Measurements from ENCODE around the gene CYSRT1. TPM values are rescaled to one million over a fixed set of nuclear protein-coding genes. Genes with fewer than 3 reads are reported as not detected.

Gene CYSRT1
- total RNA-seq, 4 donors from 2014 or later, result 0.34 TPM; not detected in 3

DNA sequence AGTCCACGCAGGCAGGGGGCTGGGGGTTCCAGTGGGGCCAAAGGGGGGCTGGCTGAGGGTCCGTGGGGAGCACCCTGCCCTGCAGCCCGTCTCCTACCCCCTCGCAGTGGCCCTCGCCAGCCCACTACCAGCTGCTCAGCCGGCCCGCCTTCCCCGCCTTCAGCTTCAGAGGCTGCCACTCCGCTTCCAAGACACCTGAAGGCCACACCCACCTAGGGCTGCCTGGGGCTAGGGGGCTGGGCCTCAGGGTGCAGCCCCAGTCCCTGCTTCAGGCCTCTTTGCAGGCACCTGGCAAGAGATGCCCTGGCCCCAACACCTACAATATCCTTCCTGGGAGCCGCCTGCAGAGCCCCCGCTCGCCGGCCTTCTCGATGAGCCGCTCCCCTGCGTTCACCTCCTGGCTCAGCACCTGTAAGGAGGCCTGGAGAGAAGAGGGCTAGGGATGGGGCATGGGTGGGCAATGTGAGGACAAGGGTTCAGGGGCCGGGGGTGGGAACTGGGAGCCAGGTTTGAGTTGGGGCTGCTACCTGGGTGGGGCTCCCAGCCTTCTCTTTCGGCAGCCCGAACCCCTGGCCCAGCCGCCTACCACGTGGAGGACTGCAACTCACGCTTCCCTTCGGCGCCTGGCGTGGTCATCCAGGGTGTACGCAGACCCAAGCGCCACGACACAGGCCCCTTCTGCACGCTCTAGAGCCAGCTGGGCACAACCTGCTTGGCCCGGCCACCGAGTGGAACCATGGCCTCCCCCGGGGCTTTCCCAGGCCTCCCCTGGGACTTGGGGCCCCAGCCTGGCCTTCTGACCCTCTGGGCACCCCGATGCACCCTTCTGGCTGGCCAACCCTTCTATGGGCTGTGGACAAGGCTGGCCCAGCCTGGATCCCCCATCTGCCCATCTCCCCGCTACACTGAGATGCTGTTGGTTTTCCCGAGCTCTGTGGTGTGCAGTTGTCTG is 27.9 kb downstream of the CYSRT1 start:
- TF ChIP-seq, protein P1, sequence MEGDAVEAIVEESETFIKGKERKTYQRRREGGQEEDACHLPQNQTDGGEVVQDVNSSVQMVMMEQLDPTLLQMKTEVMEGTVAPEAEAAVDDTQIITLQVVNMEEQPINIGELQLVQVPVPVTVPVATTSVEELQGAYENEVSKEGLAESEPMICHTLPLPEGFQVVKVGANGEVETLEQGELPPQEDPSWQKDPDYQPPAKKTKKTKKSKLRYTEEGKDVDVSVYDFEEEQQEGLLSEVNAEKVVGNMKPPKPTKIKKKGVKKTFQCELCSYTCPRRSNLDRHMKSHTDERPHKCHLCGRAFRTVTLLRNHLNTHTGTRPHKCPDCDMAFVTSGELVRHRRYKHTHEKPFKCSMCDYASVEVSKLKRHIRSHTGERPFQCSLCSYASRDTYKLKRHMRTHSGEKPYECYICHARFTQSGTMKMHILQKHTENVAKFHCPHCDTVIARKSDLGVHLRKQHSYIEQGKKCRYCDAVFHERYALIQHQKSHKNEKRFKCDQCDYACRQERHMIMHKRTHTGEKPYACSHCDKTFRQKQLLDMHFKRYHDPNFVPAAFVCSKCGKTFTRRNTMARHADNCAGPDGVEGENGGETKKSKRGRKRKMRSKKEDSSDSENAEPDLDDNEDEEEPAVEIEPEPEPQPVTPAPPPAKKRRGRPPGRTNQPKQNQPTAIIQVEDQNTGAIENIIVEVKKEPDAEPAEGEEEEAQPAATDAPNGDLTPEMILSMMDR (IDR thresholded peaks at IDR 0.05; ENCODE audit: low read depth), result no peak

DNA sequence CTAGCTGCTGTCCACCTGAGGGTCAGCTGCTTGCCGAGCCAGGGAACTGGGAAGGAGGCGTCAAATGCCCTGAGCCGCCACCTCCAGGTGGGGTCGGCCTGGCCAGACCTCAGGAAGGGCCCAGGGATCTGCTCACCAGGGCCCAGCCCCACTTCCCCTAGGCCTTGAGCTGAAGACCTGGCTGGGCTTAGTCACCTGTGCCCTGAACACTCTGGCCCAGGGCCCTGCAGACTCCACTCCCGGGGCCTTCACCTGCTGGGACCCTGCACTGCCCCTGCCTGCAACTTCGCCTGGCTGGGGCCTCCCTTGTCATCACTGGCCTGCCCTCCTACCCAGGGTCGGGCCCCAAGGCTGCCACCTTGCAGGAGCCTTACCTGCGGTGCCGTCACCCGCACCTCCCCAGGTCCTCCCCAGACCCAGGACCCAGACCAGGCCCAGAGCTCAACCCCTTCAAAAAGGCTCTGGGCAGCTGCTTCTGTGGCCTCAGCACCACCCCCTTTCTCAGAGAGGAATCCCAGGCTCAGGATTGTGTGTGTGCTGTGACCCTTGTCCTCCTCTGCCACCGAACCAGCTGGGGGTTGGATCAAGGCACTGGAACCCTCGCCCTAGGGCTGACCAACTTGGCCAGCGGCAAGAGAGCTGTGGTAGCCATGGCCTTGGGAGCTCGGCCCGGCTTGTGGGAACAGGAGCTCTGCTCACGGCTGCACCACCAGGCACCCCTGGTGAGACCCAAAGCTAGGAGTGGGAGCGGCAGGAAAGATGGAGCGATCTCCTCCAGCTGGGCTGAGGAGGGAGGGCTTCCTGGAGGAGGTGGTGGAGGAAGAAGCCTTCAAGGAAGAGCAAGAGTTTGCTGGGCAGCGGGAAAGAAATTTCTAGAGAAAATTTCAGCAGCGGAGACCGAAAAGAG is 29.0 kb downstream of the CYSRT1 start:
- TF ChIP-seq, protein P1 (IDR thresholded peaks at IDR 0.05; ENCODE audit: low read depth), result no peak

DNA sequence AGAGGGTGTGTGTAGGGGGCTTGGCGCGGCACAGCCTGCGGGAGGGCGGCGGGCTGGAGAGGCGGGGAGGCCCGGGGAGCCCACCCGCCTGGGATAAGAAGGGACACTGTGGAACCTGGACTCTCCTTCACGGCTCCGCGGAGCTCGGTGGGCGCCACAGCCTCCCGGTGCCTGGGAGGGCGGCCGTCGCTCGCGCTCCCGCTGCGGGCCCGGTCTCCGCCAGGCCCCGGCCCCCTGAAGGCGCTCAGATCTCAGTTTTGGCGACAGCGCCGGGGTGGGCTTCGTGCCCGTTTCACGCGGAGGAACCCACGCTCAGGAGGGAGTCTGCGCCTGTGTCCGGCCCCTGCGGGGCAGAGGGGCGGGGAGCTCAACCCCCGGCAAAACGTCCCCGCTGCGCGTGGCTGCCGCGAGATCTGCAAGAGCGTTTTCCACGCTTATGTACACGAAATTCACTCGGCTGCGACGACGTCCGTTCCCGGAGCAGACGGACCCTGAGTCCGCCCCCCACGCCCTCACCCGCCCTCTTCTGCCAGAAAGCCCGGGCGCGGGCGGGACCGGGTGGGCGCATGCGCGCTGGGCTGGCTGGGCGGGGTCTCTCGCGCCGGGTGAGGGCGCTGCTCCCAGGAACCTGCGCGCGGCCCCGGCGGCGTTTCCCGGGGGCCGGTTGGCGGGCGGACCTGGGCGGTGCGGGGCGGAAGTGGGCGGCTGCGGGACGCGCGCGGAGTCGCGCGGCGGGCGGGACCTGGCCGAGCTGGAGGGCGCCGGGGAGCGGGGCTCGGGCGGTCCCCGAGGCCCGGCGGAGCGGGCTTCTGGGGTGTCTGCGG is 29.9 kb downstream of the CYSRT1 start, which contains the start of gene NELFB:
TSS of gene NELFB (plus strand) at position 704 of the 824 bp plus-strand sequence.
- TF ChIP-seq, protein P1 (IDR thresholded peaks at IDR 0.05; ENCODE audit: low read depth), result no peak

DNA sequence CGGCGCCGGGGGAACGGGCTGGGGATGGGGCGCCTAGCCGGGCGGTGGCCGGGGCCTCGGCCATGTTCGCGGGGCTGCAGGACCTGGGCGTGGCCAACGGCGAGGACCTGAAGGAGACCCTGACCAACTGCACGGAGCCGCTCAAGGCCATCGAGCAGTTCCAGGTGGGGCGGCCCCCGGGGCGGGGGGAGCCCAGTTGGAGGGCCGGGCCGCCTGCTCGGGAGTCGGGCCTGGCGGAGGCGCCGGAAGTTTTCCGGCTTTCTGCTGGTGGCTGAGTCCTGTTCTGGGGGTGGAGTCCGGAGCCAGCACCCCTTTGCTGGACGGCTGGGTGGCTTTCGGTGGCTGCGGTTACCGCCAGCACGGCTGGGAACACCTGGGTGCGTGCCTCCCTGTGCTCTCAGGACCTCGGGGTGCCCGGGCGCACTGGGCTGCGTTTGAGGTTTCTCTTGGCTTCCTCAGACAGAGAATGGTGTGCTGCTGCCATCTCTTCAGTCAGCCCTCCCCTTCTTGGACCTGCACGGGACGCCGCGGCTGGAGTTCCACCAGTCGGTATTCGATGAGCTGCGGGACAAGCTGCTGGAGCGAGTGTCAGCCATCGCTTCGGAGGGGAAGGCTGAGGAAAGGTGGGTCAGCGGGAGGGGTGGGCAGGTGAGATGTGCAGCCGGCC is 30.6 kb downstream of the CYSRT1 start:
- TF ChIP-seq, protein P1 (IDR thresholded peaks at IDR 0.05; ENCODE audit: low read depth), result no peak

DNA sequence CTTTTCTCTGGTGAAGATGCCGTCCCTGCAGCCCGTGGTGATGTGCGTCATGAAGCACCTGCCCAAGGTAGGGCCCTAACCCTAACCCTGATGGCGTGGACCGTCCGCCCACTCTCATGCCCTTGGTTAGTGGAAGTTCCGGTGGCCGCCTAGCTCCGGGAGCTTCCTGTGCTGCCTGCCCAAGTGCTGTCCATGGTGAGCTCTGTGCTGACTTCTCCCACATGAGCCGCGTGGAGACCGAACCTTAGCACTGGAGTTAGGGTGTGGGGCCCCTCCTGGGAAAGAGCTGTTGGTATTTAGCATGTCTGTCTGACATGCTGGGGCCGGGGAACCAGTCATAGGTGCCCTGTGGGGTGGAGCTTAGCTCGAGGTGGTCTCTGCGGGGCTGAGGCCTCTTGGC is 31.4 kb downstream of the CYSRT1 start:
- TF ChIP-seq, protein P1 (IDR thresholded peaks at IDR 0.05; ENCODE audit: low read depth), result no peak

DNA sequence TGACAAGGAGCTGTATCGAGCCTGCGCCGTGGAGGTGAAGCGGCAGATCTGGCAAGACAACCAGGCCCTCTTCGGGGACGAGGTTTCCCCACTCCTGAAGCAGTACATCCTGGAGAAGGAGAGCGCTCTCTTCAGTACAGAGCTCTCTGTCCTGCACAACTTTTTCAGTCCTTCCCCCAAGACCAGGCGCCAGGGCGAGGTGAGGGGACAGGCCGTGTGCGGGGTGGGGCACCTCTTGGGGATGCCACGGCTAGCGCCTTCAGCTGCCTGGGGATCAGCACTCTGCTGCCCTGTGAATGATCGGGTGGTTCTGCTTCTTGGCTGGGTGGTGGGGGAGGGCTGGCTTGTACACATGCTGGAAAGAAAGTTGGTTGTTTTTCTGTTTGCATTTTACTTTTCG is 31.9 kb downstream of the CYSRT1 start:
- TF ChIP-seq, protein P1 (IDR thresholded peaks at IDR 0.05; ENCODE audit: low read depth), result no peak

Measured in subcutaneous adipose tissue (tissue), 4 donors.